OCI-LY1 (cell line): Measurements from ENCODE around the gene UNC5A.

Experiments used
- H2AFZ ChIP-seq: fragments of 200-600 bp; sonication (generic), shearing (Covaris generic); 2 replicates; pipeline ENCODE4 v1.6.0; 2014; ENCODE audit warnings: antibody characterized with exemption, mild to moderate bottlenecking, low read length
- H3F3A ChIP-seq: fragments of 200-600 bp; sonication (generic), shearing (Covaris generic); 2 replicates; pipeline ENCODE4 v1.6.0; 2014; ENCODE audit warnings: mild to moderate bottlenecking, antibody characterized with exemption, low read length, moderate library complexity; ENCODE audit not compliant: insufficient read depth
- H3K27ac ChIP-seq: fragments of 200-600 bp; sonication (generic); 2 replicates; pipeline ENCODE4 v1.5.1; 2014; ENCODE audit warnings: low read length, mixed run types, mild to moderate bottlenecking, low read depth; ENCODE audit not compliant: poor library complexity, severe bottlenecking
- H3K27me3 ChIP-seq: fragments of 200-600 bp; sonication (generic); 2 replicates; pipeline ENCODE4 v1.6.0; 2014; ENCODE audit warnings: antibody characterized with exemption, mild to moderate bottlenecking, low read length, moderate library complexity; ENCODE audit not compliant: insufficient read depth
- H3K36me3 ChIP-seq: fragments of 200-600 bp; sonication (generic); 2 replicates; pipeline ENCODE4 v1.6.1; 2014; ENCODE audit warnings: mild to moderate bottlenecking, antibody characterized with exemption, low read length, moderate library complexity, mixed read lengths; ENCODE audit not compliant: insufficient read depth
- H3K4me1 ChIP-seq: fragments of 200-600 bp; sonication (generic); 2 replicates; pipeline ENCODE4 v1.5.1; 2014; ENCODE audit warnings: mild to moderate bottlenecking, low read length, moderate library complexity; ENCODE audit not compliant: insufficient read depth, severe bottlenecking
- H3K4me2 ChIP-seq: fragments of 200-600 bp; sonication (generic), shearing (Covaris generic); 2 replicates; pipeline ENCODE4 v1.6.1; 2014; ENCODE audit warnings: low read length
- H3K4me3 ChIP-seq: fragments of 200-600 bp; sonication (generic); 2 replicates; pipeline ENCODE4 v1.5.1; 2014; ENCODE audit warnings: low read length, low read depth, mild to moderate bottlenecking, mixed read lengths; ENCODE audit not compliant: poor library complexity, severe bottlenecking
- H3K79me2 ChIP-seq: fragments of 200-600 bp; shearing (Covaris generic); 2 replicates; pipeline ENCODE4 v1.6.1; 2016; ENCODE audit warnings: mixed run types, low read length, mixed read lengths; ENCODE audit not compliant: insufficient read depth
- H3K9ac ChIP-seq: fragments of 200-600 bp; sonication (generic), shearing (Covaris generic); 2 replicates; pipeline ENCODE4 v1.6.1; 2014; ENCODE audit warnings: mild to moderate bottlenecking, low read length, mixed read lengths
- H3K9me2 ChIP-seq: fragments of 200-600 bp; sonication (generic), shearing (Covaris generic); 2 replicates; pipeline ENCODE4 v1.6.1; 2014; ENCODE audit warnings: low read depth, mild to moderate bottlenecking, low read length, mixed read lengths
- H3K9me3 ChIP-seq: fragments of 200-600 bp; shearing (Covaris generic); 2 replicates; pipeline ENCODE4 v1.6.1; 2014; ENCODE audit warnings: low read length, mixed read lengths
- H4K20me1 ChIP-seq: fragments of 200-600 bp; sonication (generic), shearing (Covaris generic); 2 replicates; pipeline ENCODE4 v1.6.0; 2016; ENCODE audit warnings: mild to moderate bottlenecking, low read length; ENCODE audit not compliant: insufficient read depth
- EZH2 ChIP-seq: fragments of 200-600 bp; sonication (generic), shearing (Covaris generic); IDR thresholded peaks from 2 replicates; pipeline ENCODE4 v1.8.0; 2017; ENCODE audit warnings: borderline replicate concordance, mixed run types, mild to moderate bottlenecking, antibody characterized with exemption, low read length, moderate library complexity, mixed read lengths
- TF ChIP-seq, protein P1 (sequence below): fragments of 200-600 bp; sonication (generic), shearing (Covaris generic); IDR thresholded peaks from 2 replicates; pipeline ENCODE4 v1.5.1; 2017; ENCODE audit warnings: mild to moderate bottlenecking, antibody characterized with exemption, low read length, moderate library complexity, mixed read lengths

Gene UNC5A

DNA sequence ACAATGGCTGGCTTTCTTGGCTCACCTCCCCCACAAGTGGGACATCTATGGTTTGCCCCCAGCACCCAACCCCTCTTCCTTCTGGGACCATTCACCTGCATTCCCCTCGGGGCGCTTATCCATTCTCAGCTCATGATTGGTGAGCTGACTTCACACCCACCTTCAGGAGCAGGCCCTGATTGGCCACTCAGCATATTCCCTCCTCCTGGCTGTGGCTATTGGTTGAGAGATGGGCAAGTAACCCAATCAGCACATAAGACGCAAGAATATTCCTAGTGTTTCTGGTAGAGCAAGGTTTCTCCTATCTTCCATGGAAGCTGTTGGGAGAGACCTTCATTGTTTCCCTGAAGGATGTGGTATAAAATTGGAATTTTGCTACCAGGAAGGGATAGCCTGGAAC is 22.7 kb upstream of the UNC5A start:
- Histone ChIP-seq H3K79me2 (no peaks in the 10 kb centered on the region), H3K27ac (no peak overlapping the region), H3K36me3 (no peaks in the 10 kb centered on the region), H3K4me1 (no peaks in the 10 kb centered on the region), H3K27me3 (no peaks in the 10 kb centered on the region; the same call in 1 of the 2 replicates), H3K9me2 (no peaks in the 10 kb centered on the region), H3K4me3 (no peak overlapping the region), H3K9ac (no peak overlapping the region), H3F3A (no peaks in the 10 kb centered on the region), H2AFZ (no peak overlapping the region), H3K4me2 (no peak overlapping the region), H4K20me1 (no peaks in the 10 kb centered on the region), H3K9me3 (no peaks in the 10 kb centered on the region)
- TF ChIP-seq, protein P1, sequence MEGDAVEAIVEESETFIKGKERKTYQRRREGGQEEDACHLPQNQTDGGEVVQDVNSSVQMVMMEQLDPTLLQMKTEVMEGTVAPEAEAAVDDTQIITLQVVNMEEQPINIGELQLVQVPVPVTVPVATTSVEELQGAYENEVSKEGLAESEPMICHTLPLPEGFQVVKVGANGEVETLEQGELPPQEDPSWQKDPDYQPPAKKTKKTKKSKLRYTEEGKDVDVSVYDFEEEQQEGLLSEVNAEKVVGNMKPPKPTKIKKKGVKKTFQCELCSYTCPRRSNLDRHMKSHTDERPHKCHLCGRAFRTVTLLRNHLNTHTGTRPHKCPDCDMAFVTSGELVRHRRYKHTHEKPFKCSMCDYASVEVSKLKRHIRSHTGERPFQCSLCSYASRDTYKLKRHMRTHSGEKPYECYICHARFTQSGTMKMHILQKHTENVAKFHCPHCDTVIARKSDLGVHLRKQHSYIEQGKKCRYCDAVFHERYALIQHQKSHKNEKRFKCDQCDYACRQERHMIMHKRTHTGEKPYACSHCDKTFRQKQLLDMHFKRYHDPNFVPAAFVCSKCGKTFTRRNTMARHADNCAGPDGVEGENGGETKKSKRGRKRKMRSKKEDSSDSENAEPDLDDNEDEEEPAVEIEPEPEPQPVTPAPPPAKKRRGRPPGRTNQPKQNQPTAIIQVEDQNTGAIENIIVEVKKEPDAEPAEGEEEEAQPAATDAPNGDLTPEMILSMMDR: no peak
- TF ChIP-seq EZH2: no peak

DNA sequence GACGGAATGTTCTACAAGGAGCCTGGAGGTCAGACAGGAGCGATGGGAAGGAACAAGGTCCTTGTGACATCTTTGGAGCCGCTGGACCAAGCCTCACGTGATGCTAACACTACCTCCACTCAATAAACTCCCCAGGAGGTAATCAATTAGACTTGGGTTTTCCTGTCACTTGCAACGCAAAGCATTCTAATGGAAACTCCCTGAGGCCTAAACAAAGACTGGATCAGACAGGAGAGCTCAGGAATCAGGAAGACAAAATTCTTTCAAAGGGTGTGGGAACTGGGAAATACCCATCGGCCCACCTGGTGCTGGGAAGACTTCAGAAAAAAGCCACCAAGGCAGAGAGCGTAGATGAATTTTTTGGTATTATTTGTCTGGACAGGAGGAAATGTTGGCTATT is 22.3 kb upstream of the UNC5A start:
- H4K20me1 ChIP-seq: no peaks in the 10 kb centered on the region
- H3K9ac ChIP-seq: no peak overlapping the region
- H3F3A ChIP-seq: no peaks in the 10 kb centered on the region
- no peaks in the 10 kb centered on the region for H3K9me2 ChIP-seq
- H3K4me2 ChIP-seq: no peak overlapping the region
- no peaks in the 10 kb centered on the region for H3K79me2 ChIP-seq
- H3K27me3 ChIP-seq: no peaks in the 10 kb centered on the region; the same call in 1 of the 2 replicates
- no peaks in the 10 kb centered on the region for H3K9me3 ChIP-seq
- no peak overlapping the region for H3K4me3 ChIP-seq
- H3K4me1 ChIP-seq: no peaks in the 10 kb centered on the region
- no peaks in the 10 kb centered on the region for H3K36me3 ChIP-seq
- H2AFZ ChIP-seq: no peak overlapping the region
- no peak for TF ChIP-seq EZH2
- TF ChIP-seq, protein P1: no peak
- H3K27ac ChIP-seq: no peak overlapping the region

DNA sequence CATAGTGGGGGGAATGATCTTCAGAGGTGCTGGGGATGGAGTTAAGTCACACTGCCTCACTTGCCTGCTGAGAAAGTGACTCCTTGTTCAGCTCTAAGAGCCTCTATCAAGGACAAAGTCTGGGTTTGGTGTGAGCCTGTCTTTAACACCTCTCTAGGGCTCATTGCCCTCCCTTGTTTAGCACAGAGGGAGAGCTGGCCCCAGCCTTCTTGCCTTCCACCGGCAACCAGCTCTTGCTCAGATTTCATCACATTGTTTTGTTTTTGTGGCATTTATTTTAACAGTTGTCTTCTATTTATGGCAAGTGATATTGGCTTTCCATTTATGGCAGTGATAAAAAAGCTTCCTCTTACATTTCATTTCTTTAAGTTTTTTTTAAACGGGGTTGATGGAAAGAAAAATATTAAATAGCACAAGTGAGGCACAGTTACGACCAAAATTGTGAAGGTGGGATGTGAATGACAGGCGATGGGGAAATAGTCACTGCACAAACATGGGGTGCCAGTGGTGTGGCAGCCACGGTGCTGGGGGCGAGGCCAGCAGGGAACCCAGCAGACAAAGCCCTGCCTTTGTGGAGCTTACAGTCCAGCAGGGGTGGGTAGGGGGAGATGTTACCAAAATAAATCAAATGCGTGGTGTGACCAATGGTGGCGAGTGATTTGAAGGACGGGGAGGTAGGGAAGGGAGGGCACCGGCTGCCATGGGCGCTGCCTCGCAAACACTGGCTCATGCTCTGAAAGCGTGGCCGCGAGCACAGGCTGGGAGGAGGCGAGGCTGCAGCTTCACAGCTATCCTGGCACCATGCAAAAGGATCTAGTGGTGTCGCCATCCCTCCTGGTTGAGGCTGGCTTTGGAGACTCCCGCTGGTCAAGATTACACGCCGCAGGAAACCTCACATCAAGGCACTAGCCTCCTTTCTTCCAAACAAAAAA is 21.2 kb upstream of the UNC5A start:
- no peak overlapping the region for H2AFZ ChIP-seq
- no peak overlapping the region for H3K27ac ChIP-seq
- no peaks in the 10 kb centered on the region for H3K9me3 ChIP-seq
- H3K27me3 ChIP-seq: peaks cover 6% of the 10 kb centered on the region; the same call in 1 of the 2 replicates
- no peaks in the 10 kb centered on the region for H3K4me1 ChIP-seq
- H3K79me2 ChIP-seq: no peaks in the 10 kb centered on the region
- no peaks in the 10 kb centered on the region for H3K9me2 ChIP-seq
- no peaks in the 10 kb centered on the region for H3F3A ChIP-seq
- H3K4me3 ChIP-seq: no peak overlapping the region
- H3K4me2 ChIP-seq: no peak overlapping the region
- H3K9ac ChIP-seq: no peak overlapping the region
- TF ChIP-seq, protein P1: no peak
- no peak for TF ChIP-seq EZH2
- H3K36me3 ChIP-seq: no peaks in the 10 kb centered on the region
- no peaks in the 10 kb centered on the region for H4K20me1 ChIP-seq
